Measurements from ENCODE around the gene AFDN.

Gene AFDN

DNA sequence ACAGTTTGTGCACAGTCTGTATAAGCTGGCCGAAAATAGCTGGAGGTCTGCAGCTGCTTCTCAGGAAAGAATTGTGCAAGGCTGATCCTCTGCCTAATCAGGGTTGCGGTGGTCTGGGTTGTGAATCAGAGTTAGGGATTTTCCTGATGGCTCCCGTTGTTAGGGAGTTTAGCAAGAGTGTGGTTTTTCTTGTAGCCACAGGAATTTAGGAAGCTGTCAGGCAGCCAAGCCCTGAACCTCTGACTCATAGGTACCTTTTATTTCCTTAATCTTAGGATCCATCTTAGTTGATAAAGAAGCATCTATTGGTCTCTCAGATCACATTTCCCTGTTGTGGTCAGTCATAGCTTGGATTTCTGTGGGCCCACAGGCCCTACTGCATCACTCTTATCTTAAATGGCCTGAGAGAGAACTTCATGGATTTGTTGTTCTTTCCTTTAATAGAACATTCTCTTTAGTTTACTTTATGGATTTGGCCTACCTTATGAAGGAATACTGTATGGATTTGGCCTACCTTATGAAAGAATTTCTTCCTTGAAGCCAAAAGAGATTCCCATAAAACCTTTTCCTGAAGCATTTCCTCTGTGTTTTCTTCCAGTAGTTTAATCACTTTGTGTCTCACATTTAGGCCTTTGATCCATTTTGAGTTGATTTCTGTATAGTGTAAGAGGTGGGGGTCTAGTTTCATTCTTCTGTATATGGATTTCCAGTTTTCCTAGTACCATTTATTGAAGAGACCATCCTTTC, 181.1 kb downstream of the AFDN start:
- TF ChIP-seq, protein P1, sequence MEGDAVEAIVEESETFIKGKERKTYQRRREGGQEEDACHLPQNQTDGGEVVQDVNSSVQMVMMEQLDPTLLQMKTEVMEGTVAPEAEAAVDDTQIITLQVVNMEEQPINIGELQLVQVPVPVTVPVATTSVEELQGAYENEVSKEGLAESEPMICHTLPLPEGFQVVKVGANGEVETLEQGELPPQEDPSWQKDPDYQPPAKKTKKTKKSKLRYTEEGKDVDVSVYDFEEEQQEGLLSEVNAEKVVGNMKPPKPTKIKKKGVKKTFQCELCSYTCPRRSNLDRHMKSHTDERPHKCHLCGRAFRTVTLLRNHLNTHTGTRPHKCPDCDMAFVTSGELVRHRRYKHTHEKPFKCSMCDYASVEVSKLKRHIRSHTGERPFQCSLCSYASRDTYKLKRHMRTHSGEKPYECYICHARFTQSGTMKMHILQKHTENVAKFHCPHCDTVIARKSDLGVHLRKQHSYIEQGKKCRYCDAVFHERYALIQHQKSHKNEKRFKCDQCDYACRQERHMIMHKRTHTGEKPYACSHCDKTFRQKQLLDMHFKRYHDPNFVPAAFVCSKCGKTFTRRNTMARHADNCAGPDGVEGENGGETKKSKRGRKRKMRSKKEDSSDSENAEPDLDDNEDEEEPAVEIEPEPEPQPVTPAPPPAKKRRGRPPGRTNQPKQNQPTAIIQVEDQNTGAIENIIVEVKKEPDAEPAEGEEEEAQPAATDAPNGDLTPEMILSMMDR (conservative IDR thresholded peaks at IDR 0.05; ENCODE audit: low read length), result no peak

DNA sequence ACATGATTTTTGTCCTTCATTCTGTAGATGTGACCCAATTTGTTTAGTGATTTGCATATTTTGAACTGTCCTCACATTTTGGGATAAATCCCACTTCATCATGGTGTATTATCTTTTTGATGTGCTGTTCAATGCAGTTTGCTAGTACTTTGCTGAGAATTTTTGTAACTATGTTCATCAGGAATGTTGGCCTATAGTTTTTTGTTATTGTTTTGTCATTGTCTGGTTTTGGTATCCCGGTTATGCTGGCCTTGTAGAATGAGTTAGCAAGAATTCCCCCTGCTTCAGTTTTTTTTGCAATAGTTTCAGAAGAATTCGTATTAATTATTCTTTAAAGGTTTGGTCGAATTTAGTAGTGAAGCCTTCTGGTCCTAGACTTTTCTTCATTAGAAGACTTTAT, 182.6 kb downstream of the AFDN start:
- DNase-seq (ENCODE audit: low read depth), result peak; percentile 70
- no peak overlapping the region for H3K4me3 ChIP-seq (ENCODE audit: low read length)
- TF ChIP-seq, protein P1 (conservative IDR thresholded peaks at IDR 0.05; ENCODE audit: low read length), result no peak

More for the DNA sequence above, 181.1 kb downstream of the AFDN start:
- peak; percentile 98 for DNase-seq (ENCODE audit: low read depth)
- H3K4me3 ChIP-seq (ENCODE audit: low read length), result no peak overlapping the region

DNA sequence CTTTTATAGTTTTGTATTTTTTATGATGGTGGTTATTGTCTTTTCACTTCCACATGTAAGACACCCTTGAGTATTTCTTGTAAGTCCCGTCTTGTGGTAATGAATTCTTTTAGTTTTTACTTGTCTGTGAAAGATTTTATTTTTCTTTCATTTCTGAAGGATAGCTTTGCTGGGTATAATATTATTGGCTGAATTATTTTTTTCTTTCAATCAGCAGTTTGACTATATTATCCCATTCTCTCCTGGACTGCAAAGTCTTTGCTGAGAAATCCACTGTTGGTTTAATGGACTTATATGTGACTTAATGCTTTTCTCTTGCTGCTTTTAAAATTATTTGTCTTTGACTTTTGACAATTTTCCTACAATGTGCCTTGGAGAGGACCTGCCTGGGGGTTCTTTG, 184.6 kb downstream of the AFDN start:
- H3K4me3 ChIP-seq (ENCODE audit: low read length), result no peak overlapping the region
- no peak for DNase-seq (ENCODE audit: low read depth)
- TF ChIP-seq, protein P1 (conservative IDR thresholded peaks at IDR 0.05; ENCODE audit: low read length), result no peak

DNA sequence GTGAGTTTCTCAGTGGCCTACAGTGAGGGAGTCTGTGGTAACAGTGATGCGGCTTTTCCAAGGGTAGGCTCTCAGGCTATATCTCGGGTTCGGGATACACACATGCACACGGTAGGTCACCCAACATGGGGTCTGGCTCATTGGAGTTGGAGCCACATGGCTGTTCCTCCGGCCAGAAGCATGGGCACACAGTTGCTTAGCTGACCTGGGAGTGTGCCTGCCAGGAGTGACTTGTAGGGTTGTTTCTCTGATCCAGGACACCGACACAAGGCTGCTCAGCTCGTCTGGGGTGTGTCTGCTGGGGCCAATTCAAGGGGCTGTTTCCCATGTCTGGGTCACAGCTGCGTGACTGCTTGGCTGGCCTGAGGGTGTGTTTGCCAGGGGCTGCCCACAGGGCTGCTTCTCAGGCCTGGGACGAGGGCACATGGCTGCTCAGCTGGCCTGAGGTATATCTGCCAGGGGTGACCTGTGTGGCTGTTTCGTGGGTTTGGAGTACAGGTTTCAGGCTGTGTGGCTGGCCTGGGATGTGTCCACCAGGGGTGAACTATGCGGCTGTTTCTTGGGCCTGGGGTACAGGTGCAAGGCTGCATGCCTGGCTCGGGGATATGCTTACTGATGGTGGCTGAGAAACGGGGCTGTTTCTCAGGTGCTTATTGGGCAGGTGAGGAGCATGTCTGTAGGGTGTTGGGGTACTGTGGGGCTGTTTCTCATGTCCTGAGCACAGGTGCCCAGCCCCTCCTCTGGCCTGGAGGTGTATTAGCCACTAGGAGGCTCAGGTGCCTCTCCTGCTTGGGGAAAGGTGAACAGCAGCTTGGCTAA, 185.9 kb downstream of the AFDN start:
- TF ChIP-seq, protein P1 (conservative IDR thresholded peaks at IDR 0.05; ENCODE audit: low read length), result no peak
- no peak for DNase-seq (ENCODE audit: low read depth)
- H3K4me3 ChIP-seq (ENCODE audit: low read length), result no peak overlapping the region

DNA sequence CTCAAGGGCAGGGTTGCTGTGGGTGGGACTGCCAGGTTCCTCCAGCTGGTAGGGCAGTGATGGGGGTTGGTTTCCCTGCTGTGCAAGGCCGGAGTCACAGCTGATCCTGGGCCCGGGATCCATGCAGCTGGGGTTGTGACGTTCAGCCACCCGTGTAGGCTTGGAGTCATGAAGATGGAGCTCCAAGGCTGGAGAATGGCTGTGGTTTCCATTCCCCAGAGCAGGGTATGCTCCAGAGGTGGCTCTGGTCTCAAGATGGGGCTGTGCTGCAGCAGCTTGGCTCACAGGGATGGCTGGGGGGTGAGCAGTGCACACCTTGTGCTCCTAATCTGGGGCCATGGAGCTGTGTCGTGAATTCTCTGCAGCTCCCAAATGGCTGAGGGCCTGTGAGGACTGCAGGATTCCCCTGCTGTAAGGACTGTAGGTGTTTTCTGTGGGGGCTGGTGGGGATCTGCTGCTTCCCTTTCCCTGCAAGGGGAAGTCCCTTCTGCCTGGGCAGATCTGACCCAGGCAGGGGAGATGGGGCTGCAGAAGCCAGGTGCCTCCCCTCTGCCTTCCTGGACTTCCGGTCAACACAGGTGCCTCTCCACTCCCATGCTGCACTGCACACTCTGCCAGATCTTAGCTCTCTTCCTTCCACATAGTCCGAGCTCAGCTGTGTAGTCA, 186.7 kb downstream of the AFDN start:
- TF ChIP-seq, protein P1 (conservative IDR thresholded peaks at IDR 0.05; ENCODE audit: low read length), result no peak
- DNase-seq (ENCODE audit: low read depth), result no peak
- H3K4me3 ChIP-seq (ENCODE audit: low read length), result no peak overlapping the region

DNA sequence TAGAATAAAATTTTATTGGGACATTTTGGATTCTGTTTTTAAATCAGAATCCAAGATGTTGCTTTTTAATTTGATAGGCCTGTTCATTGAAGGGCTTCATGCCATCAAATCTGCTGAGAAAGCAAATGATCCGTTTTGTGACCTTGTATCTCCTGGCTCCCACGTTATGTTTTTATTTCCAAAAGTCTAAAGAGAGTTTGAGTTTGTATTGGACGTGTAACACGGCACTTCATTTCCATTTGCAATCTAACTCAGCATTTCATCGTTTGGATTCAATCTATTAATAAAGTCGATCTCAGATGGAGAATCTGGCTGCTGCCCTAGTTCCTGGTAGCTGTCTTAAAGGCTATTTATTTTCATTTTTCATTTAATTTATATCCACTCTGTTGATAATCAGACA, 187.7 kb downstream of the AFDN start:
- TF ChIP-seq, protein P1 (conservative IDR thresholded peaks at IDR 0.05; ENCODE audit: low read length), result no peak
- DNase-seq (ENCODE audit: low read depth), result no peak
- H3K4me3 ChIP-seq (ENCODE audit: low read length), result no peak overlapping the region

All from AG10803 (cell line).